OCI-LY3 (cell line): ENCODE measurements around the gene SDF2L1.

Experiments
- CTCF ChIP-seq: fragments of 200-600, 300-600 bp; sonication (generic); IDR thresholded peaks from 2 replicates; pipeline ENCODE4 v1.5.1; 2014; ENCODE audit warnings: antibody characterized with exemption, low read length, low read depth
- EZH2phosphoT487 ChIP-seq: fragments of 200-600 bp; shearing (Covaris generic); IDR thresholded peaks from 2 replicates; pipeline ENCODE4 v1.6.1; 2018; ENCODE audit warnings: antibody characterized with exemption, mixed run types, low read depth

DNA sequence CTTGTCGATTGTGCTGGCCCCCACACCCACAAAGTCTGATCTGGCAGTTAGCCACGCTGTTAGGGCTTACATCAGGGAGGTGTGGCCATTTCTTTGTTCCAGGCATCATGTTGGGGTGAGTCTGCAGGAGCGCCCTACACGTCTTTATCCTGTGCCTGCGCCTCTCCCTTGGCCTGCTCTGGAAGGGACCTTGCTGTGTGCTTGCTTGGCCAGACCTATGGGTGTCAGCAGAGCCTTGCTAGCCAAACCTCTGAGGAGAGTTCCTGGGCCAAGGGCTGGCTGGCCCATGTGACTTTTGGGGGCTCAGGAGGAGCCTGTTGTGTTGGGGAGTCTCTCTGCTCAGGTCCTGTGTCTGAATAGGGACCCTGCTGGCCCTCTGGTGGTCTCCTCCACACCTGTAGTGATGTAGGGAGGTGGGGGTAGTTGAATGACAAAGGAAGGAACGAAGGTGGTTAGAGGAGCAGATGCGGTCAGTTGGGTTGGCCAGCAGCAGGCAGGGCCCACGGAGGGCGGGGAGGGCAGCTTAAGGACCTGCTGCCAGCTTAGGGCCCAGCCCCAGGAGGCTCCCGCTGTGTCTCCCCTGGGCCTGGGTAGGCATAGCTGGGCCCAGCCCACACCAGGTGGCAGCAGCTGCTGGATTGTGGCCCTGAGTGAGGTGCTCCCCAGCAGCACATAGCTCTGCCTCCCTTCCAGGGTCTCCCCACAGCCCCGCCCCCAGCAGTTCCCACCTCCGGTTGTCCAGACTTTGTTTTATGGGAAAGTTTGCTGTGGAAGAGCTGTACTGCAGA lies 31.6 kb downstream of the SDF2L1 start:
- TF ChIP-seq CTCF (no peak), EZH2phosphoT487 (no peak)
